GM19239 (cell line): ENCODE measurements around the gene PLXNA3.
A peak's percentile ranks its signal among the peaks of the same experiment; 100 is the strongest.

Experiments used
- DNase-seq: peaks from one replicate; pipeline ENCODE4 v3.0.0; 2011; ENCODE audit warnings: low spot score; ENCODE audit not compliant: insufficient read length
- FAIRE-seq: peaks from 2 replicates; lab custom pipeline; 2011; peaks lifted over from hg19 to GRCh38; lab: Jason Lieb, UNC

The PLXNA3 gene

GRCh38 chrX:154472685-154473632 lies 14.9 kb downstream of the PLXNA3 start:
- no peak for DNase-seq
- FAIRE-seq, result no peak

- DNase-seq, result no peak
- no peak for FAIRE-seq
These were observed 15.6 kb downstream of the PLXNA3 start for GRCh38 chrX:154473683-154474082.

DNA sequence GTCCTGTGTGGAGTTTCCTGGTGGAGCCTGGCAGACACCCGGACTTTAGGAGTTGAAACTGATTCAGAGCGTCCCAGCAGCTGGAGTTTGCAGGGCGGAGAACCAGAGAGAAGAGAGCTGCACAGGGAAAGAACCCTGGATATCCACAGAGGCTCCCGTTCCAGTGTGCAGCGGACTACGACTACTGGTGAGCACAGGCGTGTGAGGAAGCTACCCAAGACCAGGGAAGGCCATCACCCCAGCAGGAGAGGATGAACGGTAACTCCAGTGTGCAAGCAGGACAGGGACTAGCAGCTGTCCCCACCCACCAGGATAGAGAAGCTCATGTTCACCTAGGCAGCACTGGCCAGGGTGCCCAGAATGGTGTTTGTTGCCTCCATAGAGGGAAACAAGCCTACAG lies 18.7 kb downstream of the PLXNA3 start:
- DNase-seq (no peak), FAIRE-seq (no peak)

- DNase-seq (no peak), FAIRE-seq (no peak)
These were observed 19.9 kb downstream of the PLXNA3 start for GRCh38 chrX:154477891-154478477.

DNA sequence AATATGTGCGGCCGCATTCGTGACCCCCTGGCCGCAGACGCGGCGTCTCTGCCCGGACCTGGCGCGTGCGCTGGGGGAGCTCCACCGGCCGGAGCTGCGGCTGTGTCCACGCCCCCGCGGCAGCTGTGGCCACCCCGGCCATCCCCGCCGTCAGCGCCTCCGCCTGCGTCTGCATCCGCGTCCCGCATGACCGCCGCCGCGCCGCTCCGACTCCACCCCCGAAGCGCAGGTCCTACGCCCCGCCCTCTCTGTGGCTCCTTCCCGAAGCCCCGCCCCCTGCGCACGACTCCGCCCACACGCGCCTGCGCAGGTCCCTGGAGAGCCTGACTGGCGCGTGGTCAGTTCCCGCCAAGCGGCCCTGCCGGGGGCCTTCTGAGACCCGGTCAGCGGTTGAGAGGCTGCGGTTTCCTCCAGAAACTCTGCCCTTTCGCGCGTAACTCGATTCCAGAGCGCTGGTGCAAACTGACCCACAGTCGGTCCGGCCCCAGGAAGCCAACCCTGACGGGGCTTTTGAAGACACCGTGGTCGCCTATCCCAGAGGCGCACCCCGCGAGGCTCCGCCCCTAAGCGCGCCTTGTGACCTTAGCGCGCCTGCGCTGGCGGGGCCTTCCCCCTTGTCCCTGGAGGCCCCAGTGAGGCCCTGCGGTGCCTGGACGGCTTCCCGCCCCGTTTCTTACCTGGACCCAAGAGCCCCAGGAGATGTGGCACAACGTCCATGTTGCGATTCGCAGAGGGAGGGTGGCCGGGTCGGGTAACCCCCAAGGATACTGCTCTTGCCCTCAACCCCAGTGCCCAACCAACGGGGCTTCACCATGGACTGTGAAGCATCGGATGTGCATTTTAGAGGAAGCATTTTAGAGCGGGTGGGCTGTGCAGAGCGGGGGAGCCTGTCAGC lies 20.9 kb downstream of the PLXNA3 start, which contains the start of gene LAGE3:
Gene LAGE3 (minus strand): TSS at position 554 of the 895 bp plus-strand sequence. CDS start 366 bp downstream, at position 188.
- FAIRE-seq (peak; percentile 98), DNase-seq (peak; percentile 82)

- DNase-seq, result no peak
These were observed 23.1 kb downstream of the PLXNA3 start for GRCh38 chrX:154481195-154481594.

GRCh38 chrX:154481911-154482601 lies 24.0 kb downstream of the PLXNA3 start:
- DNase-seq (no peak), FAIRE-seq (no peak)

More at GRCh38 chrX:154481195-154481594, 23.1 kb downstream of the PLXNA3 start:
- no peak for FAIRE-seq

DNA sequence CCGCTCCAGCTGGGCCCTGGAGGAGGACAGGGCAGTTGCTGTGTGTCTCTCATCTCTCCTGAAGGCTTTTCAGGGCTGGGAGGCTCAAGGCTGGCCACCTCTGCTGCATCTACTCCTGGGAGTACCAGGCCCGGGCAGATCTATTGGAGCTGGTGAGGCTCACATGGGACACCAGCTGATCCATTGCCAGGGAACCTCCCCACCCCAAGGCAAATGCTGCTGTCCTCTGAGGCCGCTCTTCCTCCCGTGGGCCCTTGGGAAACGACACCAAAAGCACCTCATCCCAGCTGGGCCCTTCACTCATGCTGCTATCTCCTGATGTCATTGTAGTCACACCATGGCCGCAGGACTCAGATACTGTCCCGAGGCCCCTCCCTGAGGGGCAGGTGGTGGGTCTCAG lies 24.7 kb downstream of the PLXNA3 start:
- DNase-seq, result no peak
- no peak for FAIRE-seq

- no peak for DNase-seq
- FAIRE-seq, result no peak
These were observed 25.2 kb downstream of the PLXNA3 start for GRCh38 chrX:154483325-154483724.

DNA sequence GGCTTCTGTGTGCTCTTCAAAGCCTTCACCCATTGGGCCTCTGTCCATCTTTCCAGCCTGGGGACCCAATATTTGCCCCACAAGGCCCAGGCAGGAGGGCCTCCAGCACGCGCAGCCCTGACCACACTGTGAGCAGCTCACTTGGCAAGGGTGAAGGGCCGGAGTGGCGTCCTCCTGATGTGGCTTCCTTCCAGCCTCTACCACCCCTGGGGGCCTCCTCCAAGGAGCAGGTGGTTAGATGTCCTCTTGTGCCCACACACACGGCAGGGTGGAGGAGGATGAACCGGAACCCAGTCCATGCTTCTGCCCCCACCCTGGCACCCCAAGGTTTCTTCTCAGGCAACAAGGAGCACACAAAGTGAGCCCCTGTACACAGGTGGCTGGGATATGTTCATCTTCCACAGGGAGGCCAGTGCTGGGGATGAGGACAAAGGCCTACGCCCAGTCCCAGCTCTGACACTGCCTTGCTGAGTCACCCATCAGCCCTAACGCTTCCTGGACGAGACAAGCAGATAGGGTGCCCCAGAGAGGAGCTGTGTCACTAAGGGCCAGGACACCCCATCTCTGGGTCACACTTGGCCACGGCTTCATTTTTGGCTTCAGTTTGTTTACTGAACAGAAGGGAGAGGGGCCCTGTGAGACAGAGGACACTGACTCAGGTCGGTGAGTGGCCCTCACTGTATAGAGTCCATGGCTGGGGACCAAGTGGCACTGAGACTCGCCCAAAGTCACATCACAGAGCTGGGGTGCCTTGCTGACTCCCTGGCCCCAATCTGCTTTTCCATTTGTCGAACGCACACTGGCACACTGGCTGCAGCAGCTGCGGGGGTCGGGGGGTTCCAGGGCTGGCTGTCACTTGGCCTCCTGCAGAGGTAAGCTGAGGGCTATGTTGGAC lies 26.4 kb downstream of the PLXNA3 start:
- DNase-seq (no peak), FAIRE-seq (no peak)

- peak; percentile 90 for FAIRE-seq
- no peak for DNase-seq
These were observed 27.3 kb downstream of the PLXNA3 start for GRCh38 chrX:154485150-154486051.

DNA sequence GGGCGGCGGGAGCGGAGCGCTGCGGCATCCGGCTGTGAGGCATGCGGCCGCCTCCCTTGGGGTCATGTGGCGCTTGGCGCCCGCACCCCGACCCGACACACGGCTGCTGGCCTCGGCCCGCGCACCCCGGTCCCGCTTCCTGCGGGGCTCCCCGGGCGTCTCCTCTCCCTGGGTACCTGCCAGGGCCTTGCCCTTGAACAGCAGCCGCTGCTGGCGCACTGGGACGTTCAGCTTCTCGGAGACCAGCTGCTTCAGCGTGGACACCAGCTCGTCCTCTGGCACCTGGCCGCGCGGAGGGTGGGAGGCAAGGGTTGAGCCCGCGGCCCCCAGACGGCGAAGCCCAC lies 27.9 kb downstream of the PLXNA3 start:
- FAIRE-seq (no peak), DNase-seq (no peak)

GRCh38 chrX:154486396-154487207 lies 28.5 kb downstream of the PLXNA3 start, which contains the start of gene UBL4A:
Gene UBL4A, minus strand, starts transcription at chrX:154486615. Its CDS starts 31 bp downstream, at chrX:154486584.
- FAIRE-seq, result no peak
- peak; percentile 56 for DNase-seq

DNA sequence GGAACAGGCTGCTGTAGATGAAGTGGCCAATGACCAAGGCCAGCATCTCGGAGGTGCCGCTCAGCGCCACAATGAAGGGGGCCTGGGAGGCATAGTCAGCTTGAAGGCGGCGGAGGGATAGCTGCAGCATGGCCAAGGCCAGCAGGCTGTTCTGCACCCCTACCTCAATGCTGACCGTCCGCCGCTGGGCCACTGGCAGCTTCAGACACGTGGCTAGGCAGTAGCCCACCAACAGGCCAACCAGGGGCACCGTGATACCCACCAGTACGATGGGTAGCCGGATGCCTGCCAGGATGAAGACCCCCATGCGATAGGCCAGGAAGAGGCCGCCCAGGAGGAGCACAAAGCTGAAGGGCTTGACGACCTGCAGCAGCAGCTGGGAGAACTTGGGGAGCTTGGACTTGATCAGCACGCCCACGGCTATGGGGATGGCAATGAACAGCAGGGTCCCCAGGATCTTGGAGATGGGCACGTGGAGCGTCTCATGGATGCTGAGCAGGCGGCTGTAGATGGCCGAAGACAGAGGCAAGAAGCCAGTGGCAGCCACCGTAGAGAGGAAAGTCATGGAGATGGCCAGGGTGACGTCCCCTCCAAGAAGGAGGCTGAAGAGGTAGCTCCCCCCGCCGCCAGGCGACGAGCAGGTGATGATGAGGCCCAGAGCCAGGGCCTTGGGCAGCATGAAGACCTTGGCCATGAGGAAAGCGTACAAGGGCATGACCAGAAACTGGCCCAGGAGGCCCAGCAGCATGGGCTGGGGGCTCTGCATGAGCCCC lies 29.6 kb downstream of the PLXNA3 start:
- no peak for DNase-seq
- no peak for FAIRE-seq

- FAIRE-seq (no peak), DNase-seq (no peak)
These were observed 30.4 kb downstream of the PLXNA3 start for GRCh38 chrX:154488336-154489075.

DNA sequence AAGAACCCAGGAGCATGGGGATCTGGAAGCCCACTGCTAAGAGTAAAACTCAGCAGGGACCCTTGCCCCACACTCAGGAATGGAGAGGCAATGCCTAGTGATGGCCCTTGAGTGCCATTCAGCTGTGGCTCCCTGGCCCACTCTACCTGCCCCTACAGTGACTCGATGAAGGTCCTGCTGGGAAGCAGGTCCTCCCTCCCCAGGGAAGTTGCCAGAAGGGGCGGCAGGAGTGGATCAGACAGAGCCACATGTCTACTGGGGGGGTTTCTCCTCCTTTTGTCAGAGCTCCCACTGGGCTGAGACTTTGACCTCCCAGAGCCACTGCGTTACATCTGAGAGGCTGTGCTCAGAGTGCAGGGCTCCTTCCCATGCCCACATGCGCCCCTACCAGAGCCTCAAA lies 31.1 kb downstream of the PLXNA3 start:
- FAIRE-seq, result peak; percentile 4
- DNase-seq, result no peak
